ENCODE results near the gene SVOP.

DNA sequence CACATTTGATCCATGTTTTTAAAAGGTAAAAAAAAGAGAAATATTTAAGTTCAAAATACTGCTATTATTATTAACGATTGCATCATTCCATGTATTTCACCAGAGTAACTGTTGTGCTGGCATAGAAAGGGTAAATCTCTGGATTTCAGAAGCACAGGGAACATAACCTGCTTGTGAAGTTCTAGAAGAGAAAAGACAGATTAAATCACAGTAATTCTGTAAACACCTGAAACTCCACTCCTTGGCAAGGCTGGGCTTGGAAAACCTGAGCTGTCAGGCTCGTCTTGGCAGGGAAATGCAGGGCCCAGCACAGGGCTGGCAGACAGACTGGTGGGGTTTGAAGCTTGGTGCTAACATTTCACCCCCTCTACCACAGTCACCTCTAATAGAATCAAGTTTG is 35.1 kb downstream of the SVOP start:
- TF ChIP-seq, protein P1, sequence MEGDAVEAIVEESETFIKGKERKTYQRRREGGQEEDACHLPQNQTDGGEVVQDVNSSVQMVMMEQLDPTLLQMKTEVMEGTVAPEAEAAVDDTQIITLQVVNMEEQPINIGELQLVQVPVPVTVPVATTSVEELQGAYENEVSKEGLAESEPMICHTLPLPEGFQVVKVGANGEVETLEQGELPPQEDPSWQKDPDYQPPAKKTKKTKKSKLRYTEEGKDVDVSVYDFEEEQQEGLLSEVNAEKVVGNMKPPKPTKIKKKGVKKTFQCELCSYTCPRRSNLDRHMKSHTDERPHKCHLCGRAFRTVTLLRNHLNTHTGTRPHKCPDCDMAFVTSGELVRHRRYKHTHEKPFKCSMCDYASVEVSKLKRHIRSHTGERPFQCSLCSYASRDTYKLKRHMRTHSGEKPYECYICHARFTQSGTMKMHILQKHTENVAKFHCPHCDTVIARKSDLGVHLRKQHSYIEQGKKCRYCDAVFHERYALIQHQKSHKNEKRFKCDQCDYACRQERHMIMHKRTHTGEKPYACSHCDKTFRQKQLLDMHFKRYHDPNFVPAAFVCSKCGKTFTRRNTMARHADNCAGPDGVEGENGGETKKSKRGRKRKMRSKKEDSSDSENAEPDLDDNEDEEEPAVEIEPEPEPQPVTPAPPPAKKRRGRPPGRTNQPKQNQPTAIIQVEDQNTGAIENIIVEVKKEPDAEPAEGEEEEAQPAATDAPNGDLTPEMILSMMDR (IDR thresholded peaks at IDR 0.05): no peak
- TF ChIP-seq POLR2A (IDR thresholded peaks at IDR 0.05): no peak

Data from body of pancreas (tissue), 4 donors.